ENCODE results near the gene DEGS2.

DNA sequence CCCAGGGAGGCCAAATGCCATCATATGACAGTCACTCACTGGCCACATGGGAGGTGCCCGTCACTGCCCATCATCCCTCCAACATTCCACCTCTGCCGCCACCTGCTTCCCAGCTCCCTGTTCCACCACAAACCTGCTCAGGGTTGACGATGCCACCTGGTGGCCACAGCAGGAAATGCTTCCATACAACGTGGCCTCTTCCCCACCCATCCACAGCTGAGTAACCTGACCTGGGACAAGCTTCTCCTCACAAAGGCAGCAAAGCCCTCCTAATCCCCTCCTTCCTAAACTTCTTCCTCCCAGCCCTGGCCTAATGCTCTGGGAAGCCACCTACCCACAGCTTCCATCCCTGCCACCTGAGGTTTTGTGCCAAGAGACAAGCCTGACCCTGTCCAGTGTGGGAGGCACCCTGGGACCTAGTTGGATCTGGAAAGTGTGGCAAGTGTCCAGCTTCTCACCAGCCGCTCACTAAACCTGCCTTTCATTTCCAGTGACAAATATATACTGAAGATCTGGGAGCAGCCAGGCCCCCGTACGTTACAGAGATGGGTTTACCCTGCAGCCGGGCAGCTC, 4.3 kb downstream of the DEGS2 start:
- TF ChIP-seq YY1 (IDR thresholded peaks at IDR 0.05; ENCODE audit: insufficient read depth, insufficient read length), result no peak
- TF ChIP-seq SUZ12 (IDR thresholded peaks at IDR 0.05; ENCODE audit: extremely low read depth, insufficient read depth, insufficient read length), result no peak
